GM19238 (cell line): ENCODE measurements around the gene TSTD1.
"Not testable (repeated sequence)": the region's sequence is repeated elsewhere in the genome, so short reads cannot be mapped to it uniquely, and the experiment has no call there.

Source experiments
- DNase-seq: peaks from one replicate; pipeline ENCODE4 v3.0.0; 2011; ENCODE audit warnings: low spot score; ENCODE audit not compliant: insufficient read length

The TSTD1 gene

GRCh38 chr1:161009602-161010211 lies 29.1 kb downstream of the TSTD1 start:
- DNase-seq: no peak

GRCh38 chr1:161008869-161009510 lies 29.8 kb downstream of the TSTD1 start:
- DNase-seq: no peak

- DNase-seq: no peak
These were observed 31.4 kb downstream of the TSTD1 start for GRCh38 chr1:161007369-161007768.

GRCh38 chr1:161006563-161006962 lies 32.2 kb downstream of the TSTD1 start:
- no peak for DNase-seq

GRCh38 chr1:161001525-161001924 lies 37.2 kb downstream of the TSTD1 start:
- no peak for DNase-seq

- no peak for DNase-seq
These were observed 37.9 kb downstream of the TSTD1 start for GRCh38 chr1:161000736-161001480.

- no peak for DNase-seq
These were observed 39.4 kb downstream of the TSTD1 start for GRCh38 chr1:160999376-160999775.

- DNase-seq: peak; percentile 39
These were observed 41.3 kb downstream of the TSTD1 start for GRCh38 chr1:160997323-160998038.

- DNase-seq: no peak
These were observed 42.6 kb downstream of the TSTD1 start for GRCh38 chr1:160996178-160996577.

- no peak for DNase-seq
These were observed 45.1 kb downstream of the TSTD1 start for GRCh38 chr1:160993544-160994193.

GRCh38 chr1:160992036-160992435 lies 46.7 kb downstream of the TSTD1 start:
- not testable (repeated sequence) for DNase-seq
